Epithelial cell of proximal tubule (primary cell): Measurements from ENCODE around the gene UNC13B. TPM values are rescaled to one million over a fixed set of nuclear protein-coding genes. Genes with fewer than 3 reads are reported as not detected.
A peak's percentile ranks its signal among the peaks of the same experiment; 100 is the strongest.

Source experiments
- DNase-seq: peaks from one replicate; pipeline ENCODE4 v3.0.0-alpha.2; 2011; ENCODE audit warnings: low read depth
- H3K4me3 ChIP-seq: 2 replicates; pipeline ENCODE4 v1.5.1; 2011; ENCODE audit warnings: low read depth, mild to moderate bottlenecking, low read length
- total RNA-seq: library from RNA; depleted of rRNA; stranded (reverse); fragments of >200 nt; gene quantifications from 2 replicates; pipeline ENCODE4 v1.2.3, GENCODE V29; 2015
- TF ChIP-seq, protein P1 (sequence below): conservative IDR thresholded peaks from 2 replicates; pipeline ENCODE4 v1.5.1; 2012; ENCODE audit warnings: low read depth, mild to moderate bottlenecking, low read length

UNC13B gene
- total RNA-seq, 1 donor from 2014 or later, result 19.6 TPM

- TF ChIP-seq, protein P1, sequence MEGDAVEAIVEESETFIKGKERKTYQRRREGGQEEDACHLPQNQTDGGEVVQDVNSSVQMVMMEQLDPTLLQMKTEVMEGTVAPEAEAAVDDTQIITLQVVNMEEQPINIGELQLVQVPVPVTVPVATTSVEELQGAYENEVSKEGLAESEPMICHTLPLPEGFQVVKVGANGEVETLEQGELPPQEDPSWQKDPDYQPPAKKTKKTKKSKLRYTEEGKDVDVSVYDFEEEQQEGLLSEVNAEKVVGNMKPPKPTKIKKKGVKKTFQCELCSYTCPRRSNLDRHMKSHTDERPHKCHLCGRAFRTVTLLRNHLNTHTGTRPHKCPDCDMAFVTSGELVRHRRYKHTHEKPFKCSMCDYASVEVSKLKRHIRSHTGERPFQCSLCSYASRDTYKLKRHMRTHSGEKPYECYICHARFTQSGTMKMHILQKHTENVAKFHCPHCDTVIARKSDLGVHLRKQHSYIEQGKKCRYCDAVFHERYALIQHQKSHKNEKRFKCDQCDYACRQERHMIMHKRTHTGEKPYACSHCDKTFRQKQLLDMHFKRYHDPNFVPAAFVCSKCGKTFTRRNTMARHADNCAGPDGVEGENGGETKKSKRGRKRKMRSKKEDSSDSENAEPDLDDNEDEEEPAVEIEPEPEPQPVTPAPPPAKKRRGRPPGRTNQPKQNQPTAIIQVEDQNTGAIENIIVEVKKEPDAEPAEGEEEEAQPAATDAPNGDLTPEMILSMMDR, result no peak
- no peak overlapping the region for H3K4me3 ChIP-seq
- no peak for DNase-seq
These were observed 24.7 kb downstream of the UNC13B start for GRCh38 chr9:35186524-35186923.

DNA sequence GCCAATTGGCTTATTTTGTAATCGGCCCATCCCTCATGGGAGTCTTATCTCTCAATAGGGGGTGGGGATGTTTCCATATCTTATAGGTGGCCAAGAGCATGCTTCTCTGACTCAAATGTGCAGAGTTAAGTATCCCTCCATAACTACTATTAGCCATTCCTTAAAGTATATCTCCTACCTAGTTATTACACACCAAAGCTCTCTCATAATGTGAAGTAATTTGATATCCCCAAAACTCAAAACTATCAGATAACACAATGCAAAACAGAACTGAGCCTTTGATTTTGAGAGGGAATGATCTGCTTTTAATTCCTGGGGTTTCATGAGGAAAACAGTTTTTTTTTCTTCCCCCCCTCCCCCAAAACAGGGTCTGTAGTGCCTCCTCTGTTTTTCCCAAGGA lies 28.4 kb downstream of the UNC13B start:
- H3K4me3 ChIP-seq, result no peak overlapping the region
- no peak for DNase-seq
- TF ChIP-seq, protein P1, result no peak

DNA sequence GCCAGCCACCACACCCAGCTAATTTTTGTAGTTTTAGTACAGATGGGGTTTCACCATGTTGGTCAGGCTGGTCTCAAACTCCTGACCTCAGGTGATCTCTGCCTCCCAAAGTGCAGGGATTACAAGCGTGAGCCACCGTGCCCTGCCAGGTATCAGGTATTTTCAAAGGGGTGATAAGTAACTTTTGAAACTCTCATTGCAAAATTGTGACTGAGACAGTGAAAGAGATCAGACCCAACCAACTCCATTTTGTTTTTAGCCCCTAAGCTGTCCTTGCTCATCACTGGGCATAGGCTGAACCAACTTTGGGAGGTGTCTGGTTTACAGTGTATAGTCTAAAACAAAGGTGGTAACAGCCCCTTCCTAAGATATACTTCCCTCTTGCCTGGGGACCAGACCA lies 29.3 kb downstream of the UNC13B start:
- no peak overlapping the region for H3K4me3 ChIP-seq
- DNase-seq, result no peak
- TF ChIP-seq, protein P1, result no peak

GRCh38 chr9:35193762-35194161 lies 32.0 kb downstream of the UNC13B start:
- H3K4me3 ChIP-seq, result no peak overlapping the region
- TF ChIP-seq, protein P1, result peak; percentile 27
- DNase-seq, result no peak

DNA sequence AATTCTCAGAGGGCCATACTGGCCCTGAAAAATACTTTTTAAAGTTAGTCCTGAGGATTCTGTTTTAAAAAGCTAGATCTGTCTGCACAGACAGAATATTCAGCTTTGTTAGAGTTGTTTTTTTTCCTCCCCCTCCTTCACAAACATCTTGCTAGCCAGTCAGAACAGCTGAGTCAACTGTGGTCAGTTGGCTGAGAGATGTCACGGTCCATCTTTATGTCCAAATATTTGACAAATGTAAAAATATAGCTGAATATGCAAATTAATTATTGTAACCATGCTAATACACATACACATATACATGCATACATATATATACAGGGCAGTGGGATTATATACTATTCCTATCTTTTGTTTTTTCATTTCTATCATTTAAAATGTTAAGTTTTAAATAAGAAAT lies 33.9 kb downstream of the UNC13B start:
- TF ChIP-seq, protein P1, result no peak
- no peak overlapping the region for H3K4me3 ChIP-seq
- DNase-seq, result no peak

DNA sequence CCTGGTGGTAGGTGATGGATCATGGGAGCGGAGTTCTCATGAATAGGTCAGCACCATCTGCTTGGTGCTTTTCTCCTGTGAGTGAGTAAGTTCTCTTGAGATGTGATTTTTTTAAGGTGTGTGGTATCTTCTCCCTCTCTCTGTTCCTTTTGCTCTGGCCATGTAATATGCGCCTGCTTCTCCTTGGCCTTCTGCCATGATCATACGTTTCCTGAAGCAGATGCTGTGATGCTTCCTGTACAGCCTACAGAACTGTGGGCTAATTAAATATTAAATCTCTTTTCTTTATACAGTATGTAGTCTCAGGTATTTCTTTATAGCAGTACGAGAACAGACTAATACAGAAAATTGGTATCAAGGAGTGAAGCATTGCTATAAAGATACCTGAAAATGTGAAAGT lies 36.4 kb downstream of the UNC13B start:
- H3K4me3 ChIP-seq, result no peak overlapping the region
- TF ChIP-seq, protein P1, result no peak
- DNase-seq, result no peak

DNA sequence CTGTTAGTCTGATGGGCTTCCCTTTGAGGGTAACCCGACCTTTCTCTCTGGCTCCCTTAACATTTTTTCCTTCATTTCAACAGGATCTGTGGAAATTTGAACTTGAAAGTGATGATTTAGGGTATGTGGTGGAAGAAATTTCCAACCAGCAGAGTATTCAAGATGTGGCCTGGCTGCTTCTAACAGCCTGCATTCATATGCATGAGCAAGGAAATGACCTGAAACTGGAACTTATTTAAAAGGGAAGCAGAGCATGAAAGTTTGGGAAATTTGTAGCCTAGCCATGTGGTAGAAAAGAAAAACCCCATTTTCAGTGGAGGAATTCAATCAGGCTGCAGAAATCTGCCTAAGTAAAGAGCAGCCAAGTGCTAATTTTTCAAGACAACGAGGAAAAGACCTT lies 41.7 kb downstream of the UNC13B start:
- H3K4me3 ChIP-seq, result no peak overlapping the region
- DNase-seq, result no peak
- TF ChIP-seq, protein P1, result no peak
